AG08396 (cell line): Measurements from ENCODE around the gene HOXA4.

ENCODE experiments used
- DNase-seq: peaks from one replicate; pipeline ENCODE4 v3.0.0; 2012; ENCODE audit warnings: low spot score, mixed read lengths

The HOXA4 gene

DNA sequence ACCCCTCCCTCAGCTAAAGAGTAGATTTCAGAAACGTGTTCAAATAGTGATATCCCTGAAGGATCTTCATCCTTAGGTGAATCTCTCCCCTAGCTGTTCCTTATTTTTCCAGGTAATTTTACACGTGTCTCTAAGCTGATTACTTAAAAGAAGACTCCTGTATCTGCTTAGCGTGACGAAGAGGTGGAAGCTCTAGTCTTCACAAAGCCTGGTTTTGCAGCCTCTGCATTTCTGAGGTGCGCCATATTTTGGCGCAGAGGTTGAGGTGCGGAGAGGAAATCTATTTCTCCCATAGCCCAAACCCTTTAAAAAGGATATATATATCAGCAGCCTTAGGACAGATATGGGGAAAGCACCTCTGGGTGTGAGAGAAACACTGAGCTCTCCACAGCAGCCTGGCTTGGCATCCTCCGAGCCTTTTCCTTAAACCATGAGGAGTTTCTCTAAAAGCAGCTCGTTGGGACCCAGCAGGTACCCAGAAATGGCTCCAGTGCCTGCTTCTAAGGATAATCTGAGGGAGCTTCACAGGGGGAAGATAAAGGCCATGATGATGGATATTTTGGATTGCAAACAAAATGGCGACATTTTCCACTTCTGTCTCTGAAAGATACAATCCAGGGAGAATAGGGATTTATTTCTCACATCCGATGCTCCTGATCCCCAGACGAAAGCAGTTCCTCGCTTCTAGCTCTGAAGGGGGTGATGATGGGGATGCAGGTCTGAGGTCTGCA is 25.1 kb downstream of the HOXA4 start:
- no peak for DNase-seq

DNA sequence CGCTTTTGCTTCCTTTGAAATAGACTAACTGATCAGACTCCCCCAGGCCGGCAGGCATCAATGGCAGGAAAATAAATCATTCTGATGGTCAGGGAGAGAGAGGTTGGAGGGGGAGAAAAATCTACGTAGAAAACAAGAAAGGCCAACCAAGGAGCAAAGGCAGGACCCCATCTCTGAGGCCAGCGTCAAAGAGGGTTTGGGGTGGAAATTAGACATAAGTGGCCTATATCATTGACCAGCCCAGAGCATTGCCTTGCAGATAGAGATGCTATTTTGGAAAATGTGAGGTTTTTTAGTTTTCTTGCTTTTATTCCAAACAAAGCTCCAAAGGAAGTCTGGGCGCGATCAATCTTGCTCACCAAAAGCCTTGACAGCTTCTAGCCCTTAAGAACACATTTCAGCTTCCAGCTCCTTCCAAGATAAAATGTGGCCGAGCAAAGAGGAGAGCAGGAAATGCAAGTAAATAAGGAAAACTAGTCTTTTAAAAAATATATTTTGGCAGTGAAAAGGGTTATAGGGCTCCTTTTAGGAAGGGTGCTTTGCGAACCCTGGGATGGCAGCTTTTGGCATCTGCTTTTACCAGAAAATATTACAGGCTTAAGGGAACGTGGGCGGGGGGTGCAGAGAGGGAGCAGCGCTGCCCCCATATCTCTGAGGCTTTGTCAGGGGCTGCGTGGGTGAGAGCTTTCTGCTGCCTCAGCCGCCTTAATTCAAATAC is 26.1 kb downstream of the HOXA4 start:
- no peak for DNase-seq

DNA sequence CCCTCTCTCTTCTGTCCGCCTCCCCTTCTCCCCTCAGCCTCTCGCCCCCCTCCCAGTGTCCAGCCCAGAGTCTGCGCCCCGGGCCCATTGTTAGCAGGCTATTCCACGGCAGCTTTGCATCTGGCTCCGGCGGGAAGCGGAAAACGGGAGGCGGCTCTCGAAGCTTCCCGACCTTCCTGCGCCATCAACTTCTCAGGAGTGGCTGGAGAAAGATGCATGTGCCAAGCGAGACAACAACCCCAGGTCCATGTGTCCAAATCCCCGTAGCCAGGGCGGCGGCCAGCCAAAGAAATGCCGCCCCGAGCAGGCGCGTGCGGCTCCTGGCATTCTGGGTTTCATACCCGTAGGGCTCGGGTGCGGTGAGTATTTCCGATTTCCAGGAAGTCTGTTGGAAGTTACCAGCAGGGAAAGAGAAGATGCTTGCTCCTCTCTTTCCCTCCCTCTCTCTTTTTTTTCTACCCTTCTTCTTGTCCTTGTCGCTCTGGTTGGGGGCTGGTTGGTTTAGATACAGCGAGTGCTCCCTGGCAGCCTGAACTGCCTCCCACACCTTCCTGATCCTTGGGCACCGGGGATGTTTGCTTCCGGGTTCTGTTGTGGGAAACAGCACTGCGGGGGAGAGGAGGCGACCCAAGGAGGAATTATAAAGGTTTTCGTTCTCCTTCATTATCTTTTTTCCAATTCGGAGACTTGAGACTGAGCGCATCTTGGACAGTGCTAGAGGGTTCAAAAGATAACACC is 26.9 kb downstream of the HOXA4 start:
- DNase-seq = peak; percentile 36

- DNase-seq = peak; percentile 77
Observed at GRCh38 chr7:27102581-27103442, 27.7 kb downstream of the HOXA4 start, which contains the start of gene HOXA2. HOXA2 (minus strand) TSS chr7:27102683; CDS start chr7:27102500, 183 bp downstream.

- no peak for DNase-seq
Observed at GRCh38 chr7:27101957-27102580, 28.5 kb downstream of the HOXA4 start.

GRCh38 chr7:27101171-27101956 is 29.2 kb downstream of the HOXA4 start:
- DNase-seq = peak; percentile 57

DNA sequence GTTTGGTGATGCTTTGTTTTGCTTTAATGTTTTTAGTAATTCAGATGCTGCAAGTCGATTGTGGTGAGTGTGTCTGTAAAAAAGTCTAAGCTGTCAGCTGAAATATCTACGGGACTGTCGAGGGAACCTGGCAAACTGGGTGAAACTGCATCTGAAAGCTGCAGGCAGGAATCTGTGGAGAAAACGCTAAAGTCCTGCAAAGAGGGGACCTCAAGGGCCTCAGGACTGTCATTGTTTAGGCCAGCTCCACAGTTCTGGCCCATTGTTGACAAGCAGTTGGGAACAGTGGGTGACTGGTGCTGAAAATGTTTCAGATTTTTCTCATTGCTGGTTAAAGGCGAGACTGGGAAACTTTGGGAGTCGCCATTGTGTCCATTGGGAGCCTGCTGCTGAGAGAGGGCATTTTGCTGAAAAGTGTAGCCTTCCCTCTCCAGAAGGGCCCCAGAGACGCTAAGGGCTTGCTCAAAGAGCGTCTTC is 29.8 kb downstream of the HOXA4 start:
- DNase-seq = no peak

GRCh38 chr7:27099453-27100370 is 30.8 kb downstream of the HOXA4 start:
- no peak for DNase-seq

- DNase-seq = no peak
Observed at GRCh38 chr7:27098578-27099451, 31.7 kb downstream of the HOXA4 start.

DNA sequence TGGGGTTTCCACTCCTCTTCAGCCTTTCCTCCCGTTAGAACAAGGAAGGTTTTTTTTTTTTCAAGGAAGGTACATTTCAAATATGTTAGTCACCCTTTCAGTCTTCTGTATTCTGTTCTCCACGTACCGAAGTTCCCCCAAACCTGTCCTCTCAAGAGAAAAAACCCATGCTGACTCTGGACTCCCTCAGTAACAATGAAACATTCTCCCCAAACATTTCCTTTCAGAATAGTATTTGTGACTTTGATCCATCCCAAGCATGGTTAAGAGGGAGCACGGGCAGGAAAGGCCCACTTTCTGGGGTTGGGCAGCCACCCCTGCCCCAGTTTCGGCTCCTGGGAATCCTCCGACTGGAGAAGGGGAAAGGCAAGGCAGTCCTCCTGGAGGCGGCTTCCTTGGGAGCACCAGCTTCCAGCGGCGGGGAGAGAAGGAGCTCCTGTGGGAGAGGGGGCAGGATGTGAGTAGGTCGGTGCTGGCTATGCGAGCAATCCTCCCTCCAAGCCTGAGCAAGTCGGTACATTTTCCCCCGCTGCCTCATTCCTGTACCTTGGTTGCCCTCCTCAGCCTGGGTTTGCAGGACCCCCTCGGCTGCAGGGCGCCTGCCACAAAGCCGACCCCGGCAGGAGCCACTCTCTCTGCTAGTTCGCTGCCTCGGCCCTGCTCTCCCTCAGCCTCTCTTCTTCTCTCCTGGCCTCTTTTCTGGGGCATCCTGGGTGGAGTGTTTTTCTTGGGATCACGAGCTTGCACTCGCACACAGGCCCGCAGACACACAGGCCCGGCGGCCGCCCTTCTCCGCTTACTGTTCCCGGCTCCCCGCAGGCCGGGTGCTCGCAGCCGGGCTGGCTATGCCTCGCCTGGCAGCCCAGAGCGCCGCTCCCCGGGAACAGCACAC is 32.6 kb downstream of the HOXA4 start:
- DNase-seq = no peak

- DNase-seq = peak; percentile 72
Observed at GRCh38 chr7:27096768-27097514, 33.6 kb downstream of the HOXA4 start.

- peak; percentile 98 for DNase-seq
Observed at GRCh38 chr7:27095897-27096767, 34.4 kb downstream of the HOXA4 start, which contains the start of gene HOXA1. HOXA1 (minus strand) TSS chr7:27096000; CDS start chr7:27095912, 88 bp downstream.

- no peak for DNase-seq
Observed at GRCh38 chr7:27095050-27095896, 35.3 kb downstream of the HOXA4 start.

- DNase-seq = no peak
Observed at GRCh38 chr7:27094304-27095049, 36.1 kb downstream of the HOXA4 start.
